ENCODE data around the gene TSPOAP1. TPM values are rescaled to one million over a fixed set of nuclear protein-coding genes. Genes with fewer than 3 reads are reported as not detected.

TSPOAP1 gene
- total and polyA plus RNA-seq, 3 donors from 2014 or later, result 7.2 to 13.0 (median 8.2) TPM

DNA sequence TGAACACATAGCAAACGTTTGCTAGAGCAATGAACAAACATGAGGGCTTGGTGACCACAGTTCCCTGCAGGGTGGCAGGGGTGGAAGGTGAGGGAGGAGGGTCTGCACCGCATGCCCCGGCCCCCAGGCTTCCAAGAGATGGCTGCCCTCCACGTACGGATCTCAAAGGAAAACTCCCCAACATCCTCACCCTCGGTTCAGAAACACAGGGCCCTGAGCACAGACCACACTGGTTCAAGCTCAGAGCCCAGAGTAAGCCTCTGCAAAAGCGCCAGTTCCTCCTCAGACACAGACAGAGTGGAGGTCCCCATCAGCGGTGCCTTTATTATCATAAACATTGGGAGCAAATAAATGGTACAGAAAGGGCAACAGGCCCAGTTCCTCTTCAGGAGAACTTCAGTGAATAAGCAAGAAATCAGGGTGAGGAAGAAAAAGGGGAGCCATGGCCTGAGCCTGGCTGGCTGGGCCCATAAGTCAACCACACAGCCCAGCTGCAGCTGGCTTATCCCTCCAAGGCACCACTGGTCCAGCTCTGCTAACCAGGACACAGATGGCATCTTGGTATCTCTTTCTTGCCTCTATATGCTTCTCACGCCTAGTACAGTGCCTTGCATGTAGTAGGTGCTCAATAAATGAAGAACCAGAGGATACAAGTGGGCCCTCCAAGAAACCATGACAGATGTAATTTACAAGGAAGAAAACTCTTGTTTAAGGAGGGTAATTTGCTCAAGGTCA, 58.9 kb downstream of the TSPOAP1 start:
- TF ChIP-seq POLR2A (IDR thresholded peaks at IDR 0.05), result no peak
- TF ChIP-seq, protein P1, sequence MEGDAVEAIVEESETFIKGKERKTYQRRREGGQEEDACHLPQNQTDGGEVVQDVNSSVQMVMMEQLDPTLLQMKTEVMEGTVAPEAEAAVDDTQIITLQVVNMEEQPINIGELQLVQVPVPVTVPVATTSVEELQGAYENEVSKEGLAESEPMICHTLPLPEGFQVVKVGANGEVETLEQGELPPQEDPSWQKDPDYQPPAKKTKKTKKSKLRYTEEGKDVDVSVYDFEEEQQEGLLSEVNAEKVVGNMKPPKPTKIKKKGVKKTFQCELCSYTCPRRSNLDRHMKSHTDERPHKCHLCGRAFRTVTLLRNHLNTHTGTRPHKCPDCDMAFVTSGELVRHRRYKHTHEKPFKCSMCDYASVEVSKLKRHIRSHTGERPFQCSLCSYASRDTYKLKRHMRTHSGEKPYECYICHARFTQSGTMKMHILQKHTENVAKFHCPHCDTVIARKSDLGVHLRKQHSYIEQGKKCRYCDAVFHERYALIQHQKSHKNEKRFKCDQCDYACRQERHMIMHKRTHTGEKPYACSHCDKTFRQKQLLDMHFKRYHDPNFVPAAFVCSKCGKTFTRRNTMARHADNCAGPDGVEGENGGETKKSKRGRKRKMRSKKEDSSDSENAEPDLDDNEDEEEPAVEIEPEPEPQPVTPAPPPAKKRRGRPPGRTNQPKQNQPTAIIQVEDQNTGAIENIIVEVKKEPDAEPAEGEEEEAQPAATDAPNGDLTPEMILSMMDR (IDR thresholded peaks at IDR 0.05), result no peak
- H3K4me1 ChIP-seq, result no peaks in the 10 kb centered on the region

GRCh38 chr17:58268774-58269556, 59.6 kb downstream of the TSPOAP1 start:
- H3K4me1 ChIP-seq, result no peaks in the 10 kb centered on the region
- H3K4me3 ChIP-seq, result no peak overlapping the region
- no peak for DNase-seq
- H3K27ac ChIP-seq, result no peak overlapping the region
- 90% methylated on average over 6 of the region's 6 CpGs for WGBS, 2 donors
- TF ChIP-seq, protein P1 (IDR thresholded peaks at IDR 0.05), result no peak
- TF ChIP-seq POLR2A (IDR thresholded peaks at IDR 0.05), result no peak
- no peaks in the 10 kb centered on the region for H3K9me3 ChIP-seq
- H3K36me3 ChIP-seq (ENCODE audit: low read depth, missing control alignments), result no peaks in the 10 kb centered on the region
- H3K27me3 ChIP-seq, result no peaks in the 10 kb centered on the region
- intact Hi-C loops (cut with DNase I; ENCODE audit: low total_unique reads), result no loop called here

More for the DNA sequence above, 58.9 kb downstream of the TSPOAP1 start:
- Histone ChIP-seq H3K9me3 (no peaks in the 10 kb centered on the region), H3K4me3 (no peak overlapping the region), H3K27me3 (no peaks in the 10 kb centered on the region), H3K36me3 (ENCODE audit: low read depth, missing control alignments) (no peaks in the 10 kb centered on the region), H3K27ac (no peak overlapping the region)
- WGBS, 2 donors, result 66 to 81% methylated on average over 8 to 9 of the region's 9 CpGs
- intact Hi-C loops (cut with DNase I; ENCODE audit: low total_unique reads), result no loop called here
- DNase-seq, result no peak

DNA sequence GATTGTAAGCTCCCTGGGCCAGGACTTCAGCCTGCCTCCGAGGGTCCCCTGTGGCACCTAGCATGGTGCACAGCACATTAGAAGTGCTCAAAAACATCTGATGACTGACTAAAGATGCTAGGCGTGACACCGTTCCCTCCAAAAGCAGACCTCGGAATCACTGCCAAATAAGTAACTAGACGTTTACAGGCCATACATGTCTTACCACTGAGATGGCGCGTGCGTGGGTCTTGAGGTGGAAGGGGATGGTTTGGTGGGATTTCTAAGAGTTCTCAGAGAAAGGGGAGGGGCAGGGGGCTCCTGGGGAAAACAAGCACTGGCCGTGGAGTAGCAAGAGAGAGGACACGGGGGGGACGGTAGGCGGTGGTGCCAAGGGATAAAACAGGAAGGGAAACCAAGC, 60.3 kb downstream of the TSPOAP1 start:
- Histone ChIP-seq H3K4me3 (no peak overlapping the region), H3K27ac (no peak overlapping the region), H3K4me1 (no peaks in the 10 kb centered on the region), H3K36me3 (ENCODE audit: low read depth, missing control alignments) (no peaks in the 10 kb centered on the region), H3K9me3 (no peaks in the 10 kb centered on the region), H3K27me3 (no peaks in the 10 kb centered on the region)
- DNase-seq, result no peak
- TF ChIP-seq, protein P1 (IDR thresholded peaks at IDR 0.05), result no peak
- no peak for TF ChIP-seq POLR2A (IDR thresholded peaks at IDR 0.05)
- WGBS, 2 donors, result 87 to 89% methylated on average over 12 of the region's 12 CpGs
- intact Hi-C loops (cut with DNase I; ENCODE audit: low total_unique reads), result no loop called here

GRCh38 chr17:58267347-58268324, 61.0 kb downstream of the TSPOAP1 start:
- intact Hi-C loops (cut with DNase I; ENCODE audit: low total_unique reads), result no loop called here
- Histone ChIP-seq H3K4me3 (no peak overlapping the region), H3K27me3 (no peaks in the 10 kb centered on the region), H3K4me1 (no peaks in the 10 kb centered on the region), H3K27ac (no peak overlapping the region), H3K9me3 (no peaks in the 10 kb centered on the region), H3K36me3 (ENCODE audit: low read depth, missing control alignments) (no peaks in the 10 kb centered on the region)
- WGBS, 2 donors, result 89 to 94% methylated on average over 12 to 22 of the region's 22 CpGs
- DNase-seq, result peak; percentile 7
- TF ChIP-seq, protein P1 (IDR thresholded peaks at IDR 0.05), result no peak
- TF ChIP-seq POLR2A (IDR thresholded peaks at IDR 0.05), result no peak

Measured in testis (tissue), 3 donors.